Astrocyte of the cerebellum (primary cell): ENCODE measurements around the gene RTN3.

Source experiments
- DNase-seq: peaks from one replicate; pipeline ENCODE4 v3.0.0-alpha.2; 2011; ENCODE audit warnings: low read depth
- H3K4me3 ChIP-seq: 2 replicates; pipeline ENCODE4 v1.5.1; 2011; ENCODE audit warnings: mild to moderate bottlenecking, low read depth, low read length, moderate library complexity
- CTCF ChIP-seq: IDR thresholded peaks from 2 replicates; pipeline ENCODE4 v1.5.1; 2012; ENCODE audit warnings: low read length, low read depth, moderate library complexity, mild to moderate bottlenecking; ENCODE audit errors: missing control alignments
- in situ Hi-C: cut with HindIII; loops from 2 replicates; pipeline ENCODE4 v1.10.0; 2017; ENCODE audit warnings: low sequenced_read_pairs

The RTN3 gene

DNA sequence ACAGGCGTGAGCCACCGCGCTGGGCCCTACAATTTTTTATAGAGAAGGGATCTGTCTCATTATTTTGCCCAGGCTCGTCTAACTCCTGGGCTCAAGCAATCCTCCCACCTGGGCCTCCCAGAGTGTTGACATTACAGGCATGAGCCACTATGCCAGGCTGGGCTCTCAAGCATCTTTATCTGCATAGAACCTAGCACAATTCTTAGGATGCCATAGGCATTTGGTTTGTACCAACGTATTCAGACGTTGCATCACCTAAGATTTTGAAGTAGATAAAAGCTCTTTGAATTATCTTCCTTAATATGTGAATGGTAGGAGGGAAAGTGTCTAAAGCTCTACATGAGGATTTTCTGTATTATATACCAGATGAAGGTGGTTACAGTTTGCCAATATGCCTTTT lies 30.5 kb downstream of the RTN3 start:
- TF ChIP-seq CTCF = no peak
- H3K4me3 ChIP-seq = no peak overlapping the region
- no peak for DNase-seq
- in situ Hi-C loops = no loop called here

DNA sequence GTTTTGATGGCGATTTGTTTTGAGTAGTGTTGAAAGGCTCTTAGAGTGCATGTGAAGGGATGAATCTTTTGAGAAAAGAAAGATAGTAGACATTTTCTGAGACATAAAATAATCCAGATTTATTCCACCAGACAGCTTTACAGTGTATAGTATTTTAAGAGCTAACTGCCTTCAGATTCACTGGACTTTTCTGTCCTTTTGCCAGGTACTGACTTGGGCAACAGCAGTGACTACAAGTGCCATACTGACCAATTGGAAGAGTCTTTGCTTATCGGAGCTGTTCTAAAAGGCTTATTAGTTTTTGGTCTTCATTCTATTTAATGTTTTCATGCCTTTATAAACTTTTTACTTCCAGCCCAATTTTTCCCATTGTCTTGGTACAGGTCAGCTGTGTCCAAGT lies 32.5 kb downstream of the RTN3 start:
- no peak for TF ChIP-seq CTCF
- no peak overlapping the region for H3K4me3 ChIP-seq
- no peak for DNase-seq
- in situ Hi-C loops = no loop called here

- DNase-seq = no peak
- TF ChIP-seq CTCF = no peak
- H3K4me3 ChIP-seq = no peak overlapping the region
- in situ Hi-C loops = loop anchor here (5.0 kb wide), 1 partner anchor 54 kb away; no protein-coding TSS in a partner anchor
Observed at GRCh38 chr11:63716046-63716445, 34.7 kb downstream of the RTN3 start.

DNA sequence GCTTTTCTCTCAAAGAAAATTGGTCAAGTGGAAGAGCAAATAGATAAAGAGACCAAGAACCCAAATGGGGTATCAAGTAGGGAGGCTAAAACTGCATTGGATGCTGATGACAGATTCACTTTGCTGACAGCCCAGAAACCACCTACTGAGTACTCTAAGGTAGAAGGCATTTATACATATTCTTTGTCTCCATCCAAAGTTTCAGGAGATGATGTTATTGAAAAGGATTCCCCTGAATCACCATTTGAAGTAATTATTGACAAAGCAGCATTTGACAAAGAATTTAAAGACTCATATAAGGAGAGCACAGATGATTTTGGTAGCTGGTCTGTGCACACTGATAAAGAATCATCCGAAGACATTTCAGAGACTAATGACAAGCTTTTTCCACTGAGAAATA lies 37.7 kb downstream of the RTN3 start:
- DNase-seq = no peak
- H3K4me3 ChIP-seq = no peak overlapping the region
- in situ Hi-C loops = loop anchor here (5.0 kb wide), 1 partner anchor 57 kb away; no protein-coding TSS in a partner anchor
- no peak for TF ChIP-seq CTCF

- no peak for TF ChIP-seq CTCF
- in situ Hi-C loops = loop anchor here (5.0 kb wide), 1 partner anchor 58 kb away; no protein-coding TSS in a partner anchor
- no peak overlapping the region for H3K4me3 ChIP-seq
- peak; percentile 23 for DNase-seq
Observed at GRCh38 chr11:63719987-63720386, 38.7 kb downstream of the RTN3 start.

GRCh38 chr11:63720611-63721010 lies 39.3 kb downstream of the RTN3 start:
- in situ Hi-C loops = no loop called here
- TF ChIP-seq CTCF = no peak
- DNase-seq = no peak
- no peak overlapping the region for H3K4me3 ChIP-seq

GRCh38 chr11:63729326-63729725 lies 48.0 kb downstream of the RTN3 start:
- no peak for DNase-seq
- H3K4me3 ChIP-seq = no peak overlapping the region
- in situ Hi-C loops = no loop called here
- TF ChIP-seq CTCF = no peak
